Heart right ventricle (tissue), 16 donors: ENCODE data around the gene HCFC2. TPM values are rescaled to one million over a fixed set of nuclear protein-coding genes. Genes with fewer than 3 reads are reported as not detected.

Experiments used
- ATAC-seq, 8 donors: fragments of 200-7000 bp; cut with Tn5 transposase; one replicate each; pipeline ENCODE4 v1.9.1; 2020; ENCODE audit warnings: mild to moderate bottlenecking in 8 of 8, moderate library complexity in 8 of 8, moderate number of reproducible peaks in 1 of 8
- DNase-seq, 2 donors: peaks; one replicate each; pipeline ENCODE4 v3.0.0-alpha.2; 2020
- H3K27ac ChIP-seq, 10 donors: fragments of 200-600 bp; sonication (generic) in 2 of 10; one replicate each; pipeline versions ENCODE4 v1.5.0 to v1.8.0; 2020 to 2022; ENCODE audit warnings: mild to moderate bottlenecking in 3 of 10
- H3K27me3 ChIP-seq, 7 donors: fragments of 200-600 bp; one replicate each; pipeline ENCODE4 v1.8.0; 2021 to 2022; ENCODE audit warnings: mild to moderate bottlenecking in 2 of 7
- H3K36me3 ChIP-seq, 9 donors: fragments of 200-600 bp; sonication (generic) in 1 of 9; one replicate each; pipeline versions ENCODE4 v1.5.0 to v1.8.0; 2020 to 2022; ENCODE audit warnings: mild to moderate bottlenecking in 2 of 9
- H3K4me1 ChIP-seq, 9 donors: fragments of 200-600 bp; sonication (generic) in 1 of 9; one replicate each; pipeline versions ENCODE4 v1.5.0 to v1.8.0; 2020 to 2022; ENCODE audit warnings: mild to moderate bottlenecking in 4 of 9
- H3K4me3 ChIP-seq, 10 donors: fragments of 200-600 bp; sonication (generic) in 2 of 10; one replicate each; pipeline versions ENCODE4 v1.5.0 to v1.8.0; 2020 to 2022; ENCODE audit warnings: mild to moderate bottlenecking in 7 of 10, moderate library complexity in 2 of 10
- H3K9me3 ChIP-seq, 11 donors: fragments of 200-600 bp in 10 of 11; sonication (generic) in 2 of 11; one replicate each; pipeline versions ENCODE4 v1.5.0 to v1.8.0; 2013 to 2022; ENCODE audit warnings: mild to moderate bottlenecking in 2 of 11, control low read depth in 1 of 11, moderate library complexity in 1 of 11
- CTCF ChIP-seq, 9 donors: fragments of 200-600 bp; sonication (generic) in 2 of 9; IDR thresholded peaks; one replicate each; pipeline versions ENCODE4 v1.5.0 to v1.8.0; 2021 to 2022; ENCODE audit warnings: antibody characterized with exemption in 9 of 9, mild to moderate bottlenecking in 5 of 9, moderate library complexity in 1 of 9
- WGBS, 2 donors: extraction: QIAGEN DNeasy Blood & Tissue Kit; methylation state at CpG; one replicate each; pipeline ENCODE4 v1.1.7; 2013; ENCODE audit warnings: inconsistent platforms in 1 of 2; 5-methylcytosine and 5-hydroxymethylcytosine counted together
- intact Hi-C, 10 donors: fragments of 100-400 bp; cut with DNase I; formaldehyde crosslinking; loops; one replicate each; pipeline versions ENCODE4 v1.11.1 to v1.14.2; 2022
- polyA plus RNA-seq, 2 donors: library from polyadenylated mRNA; stranded (reverse); fragments of 200-250 nt; gene quantifications; one replicate each; pipeline ENCODE4 v1.2.3, GENCODE V29; 2013
- total RNA-seq, 10 donors: library from RNA; stranded (reverse); fragmentation: NEBNext Ultra II Directional in 3 of 10; extraction: Animal tissue kit (Norgen Biotek cat#: 25700) in 3 of 10; gene quantifications; one replicate each; pipeline versions ENCODE4 v1.2.1 to v1.2.4, GENCODE V29; 2021 to 2023
- donor health status: Arrhythmogenic right ventricular cardiomyopathy.
- donor health status: ischemic (EF 13 %, LVEDD 7.1; RV severe dilation, severe dysfunction).
- donor health status: healthy with polysubstance abuse.
- donor health status: DM: no; HTN: yes; CAD: no.
- donor health status: DM: no; HTN: no; CAD: no.
- donor health status: ischemic (EF 25% LVEDD 6.9; RV normal size, moderate dysfunction).
- donor health status: ischemic (EF 25% LVEDD 5.7; RV mildly dilated, moderate dysfunction).
- donor health status: healthy.
- donor health status: DM: yes; HTN: yes; CAD: no.
- donor health status: Ischemic cardiomyopathy.
- donor health status: ischemic (EF 35%, LVEDD 5.7; RV mildly dilated, moderate dysfunction).
- donor health status: nonischemic (EF 11% LVEDD 7.7; RV severe dilation, severe dysfunction).
- donor health status: DM: yes; HTN: yes; CAD: no.
- donor health status: PGD.
- donor health status: ischemic (EF 29% LVEDD 5.4; RV normal size, mild dysfunction).
- donor health status: nonischemic (EF 23%, LVEDD 6.1; RV moderate dilation, normal function).

The HCFC2 gene
- total and polyA plus RNA-seq, 12 donors: 5.1 to 13.6 (median 11.2) TPM

DNA sequence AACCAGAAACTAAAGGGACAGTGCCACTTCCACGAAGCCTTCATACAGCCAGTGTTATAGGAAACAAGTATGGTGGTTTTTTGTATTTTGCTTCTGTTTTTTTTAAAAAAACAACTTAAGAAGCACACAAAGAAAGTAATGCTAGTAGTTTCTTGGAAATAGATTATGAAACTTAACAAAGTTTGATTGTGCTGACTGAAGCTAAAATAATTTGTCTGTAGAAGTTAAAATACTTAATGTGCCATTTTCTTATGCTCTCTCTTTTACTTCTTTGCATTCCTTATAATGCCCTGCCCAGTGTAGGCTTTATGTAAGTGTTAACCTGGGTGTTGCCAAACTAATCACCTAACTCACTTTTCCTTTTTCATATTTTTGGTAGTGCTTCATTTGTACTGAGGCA is 16.4 kb downstream of the HCFC2 start:
- Histone ChIP-seq H3K27me3 (no peaks in the 10 kb centered on the region), H3K27ac (peak overlapping the region in 1 of 10 donors; percentile 59), H3K4me1 (peaks cover 0 to 32% (median 12%) of the 10 kb centered on the region in 9 donors), H3K9me3 (no peaks in the 10 kb centered on the region), H3K36me3 (peaks cover 0 to 90% (median 21%) of the 10 kb centered on the region in 9 donors), H3K4me3 (no peak overlapping the region)
- intact Hi-C loops: no loop called here
- WGBS, 2 donors: 79 to 87% methylated on average over 1 of the region's 1 CpG
- no peak for DNase-seq
- TF ChIP-seq CTCF (IDR thresholded peaks at IDR 0.05): no peak
- ATAC-seq: no peak

- Histone ChIP-seq H3K4me3 (no peak overlapping the region), H3K36me3 (peaks cover 0 to 100% (median 42%) of the 10 kb centered on the region in 9 donors), H3K27me3 (no peaks in the 10 kb centered on the region), H3K9me3 (no peaks in the 10 kb centered on the region), H3K27ac (no peak overlapping the region), H3K4me1 (peaks cover 0 to 29% (median 9%) of the 10 kb centered on the region in 9 donors)
- intact Hi-C loops: no loop called here
- WGBS, 2 donors: 91 to 92% methylated on average over 8 of the region's 8 CpGs
- ATAC-seq (no peak), DNase-seq (no peak)
- TF ChIP-seq CTCF (IDR thresholded peaks at IDR 0.05): no peak
Observed at GRCh38 chr12:104083769-104084475, 19.6 kb downstream of the HCFC2 start.

DNA sequence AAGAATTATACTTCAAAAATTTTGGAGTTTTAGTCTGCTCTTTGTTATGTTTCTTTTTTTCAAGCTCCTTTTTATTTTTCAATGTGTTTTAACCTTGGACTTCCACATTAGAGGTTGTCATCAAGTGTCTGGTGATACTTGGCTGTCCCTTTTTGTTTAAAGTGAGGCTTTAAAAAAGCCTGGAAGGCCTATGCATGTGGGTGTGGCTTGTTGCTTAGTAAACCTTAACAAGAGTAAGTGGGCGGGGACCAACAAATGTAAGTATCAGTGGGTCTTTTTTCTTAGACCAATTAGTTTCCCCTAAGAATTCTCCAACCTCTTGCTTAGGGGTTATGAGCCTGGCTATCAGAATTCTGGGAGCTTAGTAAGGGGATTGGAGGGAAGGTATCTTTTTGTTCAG is 26.4 kb downstream of the HCFC2 start:
- TF ChIP-seq CTCF (IDR thresholded peaks at IDR 0.05): no peak
- 93 to 97% methylated on average over 1 of the region's 1 CpG for WGBS, 2 donors
- H3K36me3 ChIP-seq: peaks cover 0 to 100% (median 70%) of the 10 kb centered on the region in 9 donors
- intact Hi-C loops: loop anchor here in 3 of 10 donors (10.0 kb wide), 3 partner anchors 116 to 146 kb away; a partner anchor contains a TSS
- H3K4me3 ChIP-seq: no peak overlapping the region
- ATAC-seq (no peak), DNase-seq (no peak)
- H3K27ac ChIP-seq: no peak overlapping the region
- no peaks in the 10 kb centered on the region for H3K27me3 ChIP-seq
- no peaks in the 10 kb centered on the region for H3K4me1 ChIP-seq
- H3K9me3 ChIP-seq: no peaks in the 10 kb centered on the region

DNA sequence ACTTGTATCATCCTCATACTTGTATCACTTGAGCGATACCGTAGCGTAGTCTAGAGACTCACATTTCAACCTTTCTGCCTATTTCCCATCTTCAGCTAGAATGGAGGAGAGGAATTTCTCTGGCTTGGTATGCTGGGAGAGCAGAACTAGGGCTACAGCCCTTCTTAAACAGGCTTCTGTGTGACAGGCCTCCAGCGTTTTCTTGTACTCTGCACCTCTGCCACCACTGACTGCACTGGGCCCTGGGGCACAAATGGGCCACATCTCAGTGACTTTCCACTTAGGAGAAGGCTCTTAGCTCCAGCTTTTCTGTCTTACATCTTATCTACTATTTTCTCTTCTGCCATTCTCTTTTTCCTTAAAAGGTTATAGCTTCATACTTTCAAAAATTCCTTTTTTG is 26.8 kb downstream of the HCFC2 start:
- Histone ChIP-seq H3K27me3 (no peaks in the 10 kb centered on the region), H3K36me3 (peaks cover 0 to 100% (median 74%) of the 10 kb centered on the region in 9 donors), H3K27ac (no peak overlapping the region), H3K4me1 (no peaks in the 10 kb centered on the region), H3K4me3 (no peak overlapping the region), H3K9me3 (no peaks in the 10 kb centered on the region)
- no peak for DNase-seq
- WGBS, 2 donors: 85 to 92% methylated on average over 4 of the region's 4 CpGs
- no peak for TF ChIP-seq CTCF (IDR thresholded peaks at IDR 0.05)
- intact Hi-C loops: loop anchor here in 3 of 10 donors (10.0 kb wide), 3 partner anchors 116 to 146 kb away; a partner anchor contains a TSS
- ATAC-seq: no peak
